Nephron progenitor cell (in vitro differentiated cells): ENCODE results near the gene ZNF280A.
"Not testable (repeated sequence)": the region's sequence is repeated elsewhere in the genome, so short reads cannot be mapped to it uniquely, and the experiment has no call there.

Experiments
- DNase-seq: peaks from one replicate; pipeline ENCODE4 v3.0.0; 2021
- H3K27ac Mint-ChIP-seq: 2 replicates; pipeline ENCODE4 v1.8.0; 2021; ENCODE audit warnings: mild to moderate bottlenecking, moderate library complexity, mixed read lengths
- H3K27me3 Mint-ChIP-seq: 2 replicates; pipeline ENCODE4 v1.8.0; 2021; ENCODE audit warnings: mild to moderate bottlenecking, low read depth, mixed read lengths; ENCODE audit not compliant: poor library complexity
- H3K36me3 Mint-ChIP-seq: 2 replicates; pipeline ENCODE4 v1.8.0; 2021; ENCODE audit warnings: low read depth, mixed read lengths
- H3K4me1 Mint-ChIP-seq: 2 replicates; pipeline ENCODE4 v1.8.0; 2021; ENCODE audit warnings: mixed read lengths
- H3K4me3 Mint-ChIP-seq: 2 replicates; pipeline ENCODE4 v1.8.0; 2021; ENCODE audit warnings: mild to moderate bottlenecking, moderate library complexity, mixed read lengths
- H3K9me3 Mint-ChIP-seq: 2 replicates; pipeline ENCODE4 v1.8.0; 2021; ENCODE audit warnings: mild to moderate bottlenecking, moderate library complexity, mixed read lengths
- CTCF ChIP-seq: fragments of 200-600 bp; sonication (generic); IDR thresholded peaks from 2 replicates; pipeline ENCODE4 v1.5.0; 2021; ENCODE audit warnings: antibody characterized with exemption

The ZNF280A gene

GRCh38 chr22:22498267-22498666 lies 21.8 kb downstream of the ZNF280A start:
- H3K27ac Mint-ChIP-seq, result no peak overlapping the region
- H3K36me3 Mint-ChIP-seq, result peaks cover 86% of the 10 kb centered on the region
- no peak for TF ChIP-seq CTCF
- H3K4me3 Mint-ChIP-seq, result no peak overlapping the region
- DNase-seq, result no peak
- H3K9me3 Mint-ChIP-seq, result no peaks in the 10 kb centered on the region
- peaks cover 3% of the 10 kb centered on the region for H3K27me3 Mint-ChIP-seq
- H3K4me1 Mint-ChIP-seq, result no peaks in the 10 kb centered on the region

DNA sequence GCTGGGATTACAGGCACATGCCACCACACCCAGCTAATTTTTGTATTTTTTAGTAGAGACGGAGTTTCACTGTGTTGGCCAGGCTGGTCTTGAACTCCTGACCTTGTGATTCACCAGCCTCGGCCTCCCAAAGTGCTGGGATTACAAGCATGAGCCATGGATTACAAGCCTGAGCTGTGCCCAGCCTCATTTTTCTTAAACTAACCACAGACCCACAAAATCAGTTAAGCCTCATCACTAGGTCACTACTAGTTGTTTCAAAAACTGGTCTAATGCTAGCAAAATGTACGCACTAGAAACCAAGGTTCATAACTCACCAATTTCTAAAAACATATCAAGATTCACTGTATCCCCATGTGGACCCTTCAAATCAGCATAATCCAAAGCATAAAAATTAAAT lies 28.5 kb downstream of the ZNF280A start:
- H3K27me3 Mint-ChIP-seq, H3K4me1 Mint-ChIP-seq, H3K9me3 Mint-ChIP-seq, H3K4me3 Mint-ChIP-seq, H3K27ac Mint-ChIP-seq, DNase-seq: not testable (repeated sequence)
- H3K36me3 Mint-ChIP-seq, result peaks cover 72% of the 10 kb centered on the region

DNA sequence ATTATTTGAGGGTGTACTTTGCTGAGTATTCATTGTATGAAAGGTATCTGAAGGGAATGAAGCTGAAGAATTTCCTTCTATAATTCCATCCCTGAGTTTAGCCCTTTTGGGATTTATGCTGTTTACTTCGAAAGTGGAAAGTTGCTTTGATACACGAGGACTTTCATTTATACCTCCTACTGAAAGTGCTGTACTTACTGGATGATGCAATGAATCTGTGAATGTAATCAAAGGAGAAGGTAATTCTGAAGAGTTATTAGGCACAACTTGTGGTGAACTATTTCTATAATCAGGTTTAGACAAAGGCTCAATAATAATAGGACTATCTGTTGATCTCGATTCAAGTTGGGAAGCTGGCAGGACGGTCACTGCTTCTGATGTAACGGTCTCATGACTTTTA lies 31.3 kb downstream of the ZNF280A start:
- no peaks in the 10 kb centered on the region for H3K27me3 Mint-ChIP-seq
- H3K4me3 Mint-ChIP-seq, result no peak overlapping the region
- H3K9me3 Mint-ChIP-seq, result no peaks in the 10 kb centered on the region
- H3K4me1 Mint-ChIP-seq, result no peaks in the 10 kb centered on the region
- no peak overlapping the region for H3K27ac Mint-ChIP-seq
- H3K36me3 Mint-ChIP-seq, result peaks cover 74% of the 10 kb centered on the region
- DNase-seq, result no peak
- no peak for TF ChIP-seq CTCF

DNA sequence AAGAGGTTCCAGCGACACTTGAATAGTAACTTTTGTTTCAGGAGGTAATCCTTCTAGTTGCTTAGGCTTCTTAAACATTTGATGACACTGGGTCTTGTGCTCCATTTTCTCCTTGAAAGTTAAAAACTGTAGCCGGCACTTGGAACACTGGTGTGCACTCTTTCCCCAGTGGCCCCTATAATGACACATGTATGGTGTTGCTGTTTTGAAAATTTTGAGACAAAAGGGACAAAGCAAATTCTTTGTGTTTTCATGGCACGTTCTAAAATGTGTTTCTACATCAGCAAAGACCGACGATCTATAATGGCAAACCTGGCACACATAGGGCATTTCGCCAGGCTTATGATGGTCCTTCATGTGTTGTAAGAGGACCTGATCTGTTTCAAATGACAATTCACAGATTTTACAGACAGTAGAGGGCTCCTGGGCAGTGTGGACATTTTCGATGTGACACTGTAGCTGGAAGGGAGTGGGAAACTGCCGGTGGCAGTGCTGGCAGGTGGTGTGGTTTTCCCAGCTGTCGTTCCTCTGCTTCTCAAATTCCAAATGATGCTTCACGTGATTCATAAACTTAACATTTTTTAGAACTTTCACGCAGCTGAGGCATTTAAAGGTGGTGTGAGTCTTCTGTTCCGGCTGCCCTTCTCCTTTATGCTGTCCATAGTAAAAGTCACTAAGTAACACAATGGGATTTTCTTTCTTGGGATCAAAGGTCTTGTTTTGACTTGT lies 32.0 kb downstream of the ZNF280A start:
- Mint-ChIP-seq H3K27ac (no peak overlapping the region), H3K27me3 (no peaks in the 10 kb centered on the region), H3K4me1 (no peaks in the 10 kb centered on the region), H3K36me3 (peaks cover 67% of the 10 kb centered on the region), H3K4me3 (no peak overlapping the region), H3K9me3 (no peaks in the 10 kb centered on the region)
- no peak for DNase-seq
- TF ChIP-seq CTCF, result no peak

DNA sequence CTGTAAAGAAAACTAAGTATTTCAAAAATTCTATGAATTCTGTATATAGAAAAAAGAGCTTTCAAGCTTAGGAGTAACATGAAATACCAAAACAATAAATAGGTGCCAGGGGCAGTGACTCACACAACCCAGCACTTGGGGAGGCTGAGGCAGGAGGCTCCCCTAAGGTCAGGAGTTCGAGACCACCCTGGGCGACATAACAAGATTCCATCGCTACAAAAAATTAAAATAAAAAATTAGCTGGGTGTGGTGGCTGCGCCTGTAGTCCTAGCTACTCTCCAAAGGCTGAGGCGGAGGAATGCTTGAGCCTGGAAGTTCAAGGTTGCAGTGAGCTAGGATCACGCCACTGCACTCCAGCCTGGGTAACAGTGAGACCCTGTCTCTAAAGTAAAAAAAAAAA lies 33.0 kb downstream of the ZNF280A start:
- TF ChIP-seq CTCF, result no peak
- no peaks in the 10 kb centered on the region for H3K4me1 Mint-ChIP-seq
- no peak overlapping the region for H3K27ac Mint-ChIP-seq
- no peak overlapping the region for H3K4me3 Mint-ChIP-seq
- H3K36me3 Mint-ChIP-seq, result peaks cover 63% of the 10 kb centered on the region
- no peak for DNase-seq
- H3K27me3 Mint-ChIP-seq, result no peaks in the 10 kb centered on the region
- H3K9me3 Mint-ChIP-seq, result no peaks in the 10 kb centered on the region

- H3K36me3 Mint-ChIP-seq, result peaks cover 57% of the 10 kb centered on the region
- H3K4me3 Mint-ChIP-seq, result no peak overlapping the region
- DNase-seq, result no peak
- TF ChIP-seq CTCF, result no peak
- no peak overlapping the region for H3K27ac Mint-ChIP-seq
- H3K27me3 Mint-ChIP-seq, result no peaks in the 10 kb centered on the region
- no peaks in the 10 kb centered on the region for H3K9me3 Mint-ChIP-seq
- no peaks in the 10 kb centered on the region for H3K4me1 Mint-ChIP-seq
Measured at GRCh38 chr22:22486132-22486899, 33.8 kb downstream of the ZNF280A start.
